SU-DHL-6 (cell line): ENCODE results near the gene MRPL51.
"Not testable (repeated sequence)": the region's sequence is repeated elsewhere in the genome, so short reads cannot be mapped to it uniquely, and the experiment has no call there.

Source experiments
- H2AFZ ChIP-seq: fragments of 200-600 bp; sonication (generic); 2 replicates; pipeline ENCODE4 v1.6.1; 2014; ENCODE audit warnings: low read depth, mild to moderate bottlenecking, moderate library complexity, mixed read lengths, antibody characterized with exemption, low read length; ENCODE audit not compliant: severe bottlenecking
- H3F3A ChIP-seq: fragments of 200-600 bp; shearing (Covaris generic); 2 replicates; pipeline ENCODE4 v1.6.0; 2016; ENCODE audit warnings: antibody characterized with exemption, mild to moderate bottlenecking; ENCODE audit not compliant: insufficient read depth
- H3K27ac ChIP-seq: fragments of 200-600 bp; sonication (generic); 2 replicates; pipeline ENCODE4 v1.5.1; 2016; ENCODE audit warnings: low read depth, mild to moderate bottlenecking, low read length, moderate library complexity, mixed read lengths
- H3K27me3 ChIP-seq: fragments of 200-600 bp; sonication (generic), shearing (Covaris generic); 2 replicates; pipeline ENCODE4 v1.6.0; 2014; ENCODE audit warnings: mild to moderate bottlenecking, low read length
- H3K36me3 ChIP-seq: fragments of 200-600 bp; sonication (generic); 2 replicates; pipeline ENCODE4 v1.6.1; 2014; ENCODE audit warnings: mild to moderate bottlenecking, low read length, mixed read lengths
- H3K4me2 ChIP-seq: fragments of 300-600, 200-600 bp; shearing (Covaris generic), sonication (generic); 2 replicates; pipeline ENCODE4 v1.6.0; 2014; ENCODE audit warnings: low read length, low read depth, mild to moderate bottlenecking; ENCODE audit not compliant: poor library complexity, severe bottlenecking
- H3K4me3 ChIP-seq: fragments of 200-600 bp; sonication (generic); 2 replicates; pipeline ENCODE4 v1.5.1; 2014; ENCODE audit warnings: antibody characterized with exemption, low read length, mild to moderate bottlenecking, mixed read lengths; ENCODE audit not compliant: insufficient read depth, poor library complexity, severe bottlenecking
- H3K79me2 ChIP-seq: fragments of 200-600 bp; sonication (generic); 2 replicates; pipeline ENCODE4 v1.6.1; 2014; ENCODE audit warnings: mild to moderate bottlenecking, low read length, moderate library complexity; ENCODE audit not compliant: insufficient read depth
- H3K9ac ChIP-seq: fragments of 200-600 bp; sonication (generic); 2 replicates; pipeline ENCODE4 v1.7.0; 2014; ENCODE audit warnings: mild to moderate bottlenecking, low read length
- H3K9me2 ChIP-seq: fragments of 200-600 bp; sonication (generic); replicated peaks from 2 replicates; pipeline ENCODE4 v1.6.1; 2014; ENCODE audit warnings: low read length; ENCODE audit not compliant: insufficient read depth
- H3K9me3 ChIP-seq: fragments of 200-600 bp; sonication (generic); 2 replicates; pipeline ENCODE4 v1.6.1; 2014; ENCODE audit warnings: low read length, mixed read lengths; ENCODE audit not compliant: insufficient read depth
- H4K20me1 ChIP-seq: fragments of 200-600 bp; sonication (generic); 2 replicates; pipeline ENCODE4 v1.6.1; 2014; ENCODE audit warnings: low read depth, mild to moderate bottlenecking, antibody characterized with exemption, low read length, moderate library complexity, mixed read lengths
- EZH2phosphoT487 ChIP-seq: fragments of 200-600 bp; sonication (generic), shearing (Covaris generic); conservative IDR thresholded peaks from 2 replicates; pipeline ENCODE4 v1.6.1; 2018; ENCODE audit warnings: mild to moderate bottlenecking, antibody characterized with exemption, low read length, moderate library complexity, mixed read lengths
- TF ChIP-seq, protein P1 (sequence below): fragments of 200-600 bp; sonication (generic); IDR thresholded peaks from one replicate; pipeline ENCODE4 v1.5.1; 2017; ENCODE audit warnings: antibody characterized with exemption, mild to moderate bottlenecking, low read length, moderate library complexity; ENCODE audit not compliant: insufficient read depth, poor library complexity, severe bottlenecking

Gene MRPL51

DNA sequence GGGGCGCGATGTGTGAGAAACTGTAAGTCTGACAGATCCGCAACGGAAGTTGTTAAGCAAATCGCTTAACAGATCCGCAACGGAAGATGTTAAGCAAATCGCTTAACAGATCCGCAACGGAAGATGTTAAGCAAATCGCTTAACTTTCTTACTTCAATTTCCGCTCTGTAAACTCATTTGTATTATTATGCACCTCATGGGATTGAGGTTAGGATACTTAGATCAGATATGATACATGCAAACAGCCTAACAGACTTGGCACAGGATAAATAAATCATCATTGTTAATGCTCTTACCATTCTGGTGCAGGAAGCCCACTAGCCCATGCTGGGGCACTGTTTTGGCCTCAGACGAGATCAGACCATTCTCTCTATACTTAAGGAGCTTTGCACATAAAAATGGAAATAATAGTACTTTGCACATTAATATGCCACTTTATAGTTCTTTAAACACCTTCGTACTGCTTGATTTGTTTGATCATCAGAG lies 1.2 kb upstream of the MRPL51 start:
- TF ChIP-seq EZH2phosphoT487: no peak
- TF ChIP-seq, protein P1, sequence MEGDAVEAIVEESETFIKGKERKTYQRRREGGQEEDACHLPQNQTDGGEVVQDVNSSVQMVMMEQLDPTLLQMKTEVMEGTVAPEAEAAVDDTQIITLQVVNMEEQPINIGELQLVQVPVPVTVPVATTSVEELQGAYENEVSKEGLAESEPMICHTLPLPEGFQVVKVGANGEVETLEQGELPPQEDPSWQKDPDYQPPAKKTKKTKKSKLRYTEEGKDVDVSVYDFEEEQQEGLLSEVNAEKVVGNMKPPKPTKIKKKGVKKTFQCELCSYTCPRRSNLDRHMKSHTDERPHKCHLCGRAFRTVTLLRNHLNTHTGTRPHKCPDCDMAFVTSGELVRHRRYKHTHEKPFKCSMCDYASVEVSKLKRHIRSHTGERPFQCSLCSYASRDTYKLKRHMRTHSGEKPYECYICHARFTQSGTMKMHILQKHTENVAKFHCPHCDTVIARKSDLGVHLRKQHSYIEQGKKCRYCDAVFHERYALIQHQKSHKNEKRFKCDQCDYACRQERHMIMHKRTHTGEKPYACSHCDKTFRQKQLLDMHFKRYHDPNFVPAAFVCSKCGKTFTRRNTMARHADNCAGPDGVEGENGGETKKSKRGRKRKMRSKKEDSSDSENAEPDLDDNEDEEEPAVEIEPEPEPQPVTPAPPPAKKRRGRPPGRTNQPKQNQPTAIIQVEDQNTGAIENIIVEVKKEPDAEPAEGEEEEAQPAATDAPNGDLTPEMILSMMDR: no peak
- Histone ChIP-seq H3K9ac (peak overlapping the region; percentile 91), H3K27ac (peak overlapping the region; percentile 93), H3K27me3 (no peaks in the 10 kb centered on the region), H4K20me1 (no peaks in the 10 kb centered on the region), H3F3A (peaks cover 16% of the 10 kb centered on the region), H3K9me2 (no peaks in the 10 kb centered on the region), H3K79me2 (peaks cover 59% of the 10 kb centered on the region), H2AFZ (no peak overlapping the region), H3K36me3 (peaks cover 16% of the 10 kb centered on the region), H3K9me3 (no peaks in the 10 kb centered on the region), H3K4me2 (peak overlapping the region; percentile 92), H3K4me3 (peak overlapping the region; percentile 80)

DNA sequence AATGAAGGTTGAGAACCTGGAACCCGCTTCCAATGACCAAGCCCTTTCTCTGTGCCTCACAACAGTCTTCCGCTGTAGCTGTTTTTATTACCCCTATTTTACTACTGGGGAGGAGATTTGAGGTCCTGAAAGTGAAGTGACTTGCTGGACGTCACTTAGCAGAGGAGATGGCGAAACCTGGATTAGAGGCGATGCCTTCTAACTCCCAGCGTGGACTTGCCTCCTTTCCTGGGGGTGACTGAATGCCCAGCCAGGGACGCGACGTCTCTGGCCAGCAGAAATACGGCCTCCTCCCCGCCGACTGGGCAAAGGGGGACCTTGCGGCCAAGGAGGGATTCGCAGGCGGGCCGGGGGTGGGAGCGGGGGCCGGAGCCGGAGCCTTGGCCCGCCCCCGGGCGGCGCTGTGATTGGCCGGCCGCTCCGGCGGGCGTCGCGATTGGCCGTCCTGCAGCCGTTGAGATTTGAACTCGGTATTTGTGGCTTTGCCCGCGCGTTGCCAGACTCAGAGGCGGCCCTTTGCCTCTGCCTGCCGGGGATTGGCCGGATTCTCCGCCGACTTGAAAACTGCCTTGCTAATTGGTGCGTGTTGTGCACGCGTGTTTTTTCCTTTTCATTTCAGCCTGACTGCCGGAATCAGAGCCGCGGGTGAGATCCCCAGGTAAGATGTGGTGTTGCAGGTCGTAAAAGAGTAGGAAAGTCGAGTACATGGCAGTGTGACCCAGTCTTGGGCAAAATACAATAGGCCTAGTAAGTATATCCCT lies 615 bp upstream of the MRPL51 start, which contains the start of gene NCAPD2:
Gene NCAPD2, plus strand, starts transcription at position 606 of the 761 bp plus-strand sequence. CDS start 997 bp downstream, outside the sequence.
- peak within 1 kb of the TSS; percentile 91 for H3K9ac ChIP-seq
- no peaks in the 10 kb centered on the region for H3K27me3 ChIP-seq
- peak within 1 kb of the TSS; percentile 80 for H3K4me3 ChIP-seq
- peak within 1 kb of the TSS; percentile 93 for H3K27ac ChIP-seq
- peaks cover 11% of the 10 kb centered on the region for H3K36me3 ChIP-seq
- no peak for TF ChIP-seq EZH2phosphoT487
- TF ChIP-seq, protein P1: no peak
- peaks cover 16% of the 10 kb centered on the region for H3F3A ChIP-seq
- peak within 1 kb of the TSS; percentile 96 for H3K4me2 ChIP-seq
- H2AFZ ChIP-seq: peak within 1 kb of the TSS; percentile 49
- H3K9me3 ChIP-seq: no peaks in the 10 kb centered on the region
- H3K79me2 ChIP-seq: peaks cover 52% of the 10 kb centered on the region
- H4K20me1 ChIP-seq: no peaks in the 10 kb centered on the region
- H3K9me2 ChIP-seq: no peaks in the 10 kb centered on the region

DNA sequence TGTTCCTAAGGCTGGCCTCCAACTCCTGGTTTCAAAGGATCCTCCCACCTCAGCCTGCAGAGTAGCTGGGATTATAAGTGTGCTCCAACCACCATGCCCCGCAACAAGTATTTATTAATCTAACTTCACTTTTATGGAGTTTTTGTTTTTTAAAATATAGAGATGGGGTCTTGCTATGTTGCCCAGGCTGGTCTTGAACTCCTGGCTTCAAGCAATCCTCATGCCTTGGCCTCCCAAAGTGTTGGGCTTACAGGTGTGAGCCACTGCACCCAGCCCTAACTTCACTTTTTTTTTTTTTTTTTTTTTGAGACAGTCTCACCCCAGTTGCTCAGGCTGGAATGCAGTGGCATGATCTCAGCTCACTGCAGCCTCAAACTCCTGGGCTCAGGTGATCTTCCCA lies 2.4 kb downstream of the MRPL51 start:
- H3K36me3 ChIP-seq, H3K4me3 ChIP-seq, H3K4me2 ChIP-seq, H3K9me3 ChIP-seq, H3K9me2 ChIP-seq, H2AFZ ChIP-seq, H3K27me3 ChIP-seq, H4K20me1 ChIP-seq, H3K27ac ChIP-seq, H3K9ac ChIP-seq: not testable (repeated sequence)
- Histone ChIP-seq H3F3A (peaks cover 16% of the 10 kb centered on the region), H3K79me2 (peaks cover 28% of the 10 kb centered on the region)

DNA sequence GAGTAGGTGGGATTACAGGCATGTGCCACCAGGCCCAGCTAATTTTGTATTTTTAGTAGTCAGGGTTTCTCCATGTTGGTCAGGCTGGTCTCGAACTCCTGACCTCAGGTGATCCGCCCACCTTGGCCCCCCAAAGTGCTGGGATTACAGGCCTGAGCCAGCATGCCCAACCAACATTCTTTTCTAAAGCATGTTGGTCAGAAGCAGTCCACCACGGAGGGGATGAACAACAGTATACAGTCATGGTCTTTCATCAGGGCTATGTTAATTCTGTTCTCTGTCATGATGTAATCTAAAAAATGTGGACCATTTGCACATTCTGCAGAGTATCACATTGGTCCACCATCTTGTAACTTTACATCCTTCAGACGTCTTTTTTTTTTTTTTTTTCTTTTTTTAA lies 3.6 kb downstream of the MRPL51 start:
- H3K36me3 ChIP-seq: peaks cover 6% of the 10 kb centered on the region
- H3K79me2 ChIP-seq: peaks cover 16% of the 10 kb centered on the region
- no peaks in the 10 kb centered on the region for H4K20me1 ChIP-seq
- no peaks in the 10 kb centered on the region for H3K9me3 ChIP-seq
- H3K27ac ChIP-seq: no peak overlapping the region
- TF ChIP-seq, protein P1: no peak
- TF ChIP-seq EZH2phosphoT487: no peak
- no peaks in the 10 kb centered on the region for H3K9me2 ChIP-seq
- H3K4me2 ChIP-seq: no peak overlapping the region
- H2AFZ ChIP-seq: no peak overlapping the region
- no peak overlapping the region for H3K9ac ChIP-seq
- no peak overlapping the region for H3K4me3 ChIP-seq
- H3F3A ChIP-seq: peaks cover 17% of the 10 kb centered on the region
- no peaks in the 10 kb centered on the region for H3K27me3 ChIP-seq
